GM21515 (cell line): ENCODE measurements around the gene BAHCC1.

Experiments
- ATAC-seq: cut with Tn5 transposase; IDR thresholded peaks from one replicate; pipeline ENCODE4 v1.9.1; 2021; ENCODE audit not compliant: unreplicated experiment

BAHCC1 gene

DNA sequence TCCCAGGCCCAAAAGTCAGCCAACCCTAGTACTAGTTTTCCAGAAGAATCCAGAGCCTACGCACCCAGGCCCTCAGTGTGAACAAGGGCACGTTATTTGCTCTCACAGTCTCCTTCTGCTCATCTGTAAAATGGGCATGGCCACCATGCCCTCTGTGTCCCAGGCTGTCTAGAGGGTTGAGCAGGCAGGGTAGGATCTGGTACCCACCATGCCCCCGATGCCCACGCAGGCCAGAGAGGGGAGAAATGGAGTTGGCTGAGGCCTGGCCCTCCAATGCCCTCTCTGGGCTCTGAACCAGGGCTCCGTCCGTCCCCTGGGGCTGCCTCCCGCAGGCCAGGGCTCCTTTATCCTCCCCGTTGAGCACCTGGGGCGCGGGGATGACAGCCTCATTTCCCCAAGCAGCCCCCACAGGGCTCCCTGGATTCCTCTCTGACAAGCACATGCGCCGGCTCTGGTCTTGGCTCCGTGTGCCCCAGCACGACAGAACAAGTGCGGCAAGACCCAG, 9.1 kb upstream of the BAHCC1 start:
- no peak for ATAC-seq

DNA sequence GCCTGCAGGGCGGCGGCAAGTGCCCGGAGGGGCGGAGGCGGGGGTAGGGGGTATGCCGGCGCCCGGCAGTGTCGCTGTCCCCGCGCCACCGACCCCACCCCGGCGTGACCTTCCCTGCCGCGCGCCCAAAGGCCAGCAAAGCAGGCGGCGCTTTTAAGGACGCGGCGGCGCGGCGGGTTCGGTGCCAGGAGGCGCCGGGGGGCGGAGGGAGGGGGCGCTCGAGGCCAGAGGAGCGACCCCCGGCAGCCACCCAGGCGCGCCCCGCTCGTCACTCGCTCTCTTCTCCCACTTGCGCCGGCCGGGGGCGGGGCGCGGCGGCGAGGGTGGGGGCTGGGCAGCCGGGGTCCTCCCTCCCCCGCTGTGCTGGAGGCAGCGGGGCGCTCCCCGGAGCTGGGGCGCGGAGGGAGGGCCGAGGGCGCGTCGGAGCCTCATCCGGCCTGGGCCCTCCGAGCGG, 8.6 kb upstream of the BAHCC1 start:
- ATAC-seq, result no peak

DNA sequence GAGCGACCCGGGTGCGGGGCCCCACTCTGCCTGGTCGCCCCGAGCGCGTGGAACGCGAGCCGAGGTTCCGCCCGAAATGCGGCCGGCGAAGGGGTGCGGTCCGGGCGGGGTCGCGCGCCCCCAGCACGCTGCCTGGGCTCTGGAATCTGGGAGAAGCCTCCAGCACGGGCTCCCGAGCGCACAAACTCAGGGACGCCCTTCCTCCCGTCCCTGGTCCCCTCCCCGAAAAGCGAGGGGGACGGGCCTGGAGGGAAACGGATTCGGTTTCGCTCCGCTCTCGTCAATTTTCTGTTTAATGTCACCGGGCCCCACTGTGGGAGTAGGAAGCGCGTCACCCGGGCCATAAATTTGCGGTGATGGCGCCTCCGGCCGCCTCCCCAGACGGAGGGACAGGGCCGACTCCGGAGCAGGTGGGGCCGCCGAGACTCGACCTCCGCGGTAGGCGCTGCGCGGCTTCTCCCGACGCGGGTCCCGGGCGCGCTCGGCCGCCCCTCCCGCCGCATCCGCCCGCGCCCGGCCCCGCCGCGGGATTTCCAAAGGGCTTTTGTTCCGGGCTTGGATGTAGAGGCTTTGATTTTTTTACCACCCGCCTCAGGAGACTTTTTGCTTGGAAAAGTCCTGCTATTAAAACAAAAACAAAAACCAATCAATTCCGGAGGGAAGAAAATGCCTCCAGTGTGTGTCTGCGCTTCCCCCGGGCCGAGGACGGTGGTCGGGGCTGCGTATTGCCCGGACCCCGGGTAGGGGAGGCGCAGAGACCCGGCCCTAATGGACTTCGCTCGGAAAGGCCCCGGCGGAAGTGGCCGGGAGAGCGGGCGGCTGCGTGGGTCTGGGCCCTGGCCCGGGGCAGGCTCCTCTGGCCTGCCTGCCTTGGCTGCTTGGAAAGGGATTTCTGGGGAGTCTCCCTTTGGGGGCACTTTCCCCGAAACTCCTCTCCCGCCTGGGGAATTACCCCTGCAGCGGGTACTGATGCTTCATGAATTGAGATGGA, 7.9 kb upstream of the BAHCC1 start:
- no peak for ATAC-seq

DNA sequence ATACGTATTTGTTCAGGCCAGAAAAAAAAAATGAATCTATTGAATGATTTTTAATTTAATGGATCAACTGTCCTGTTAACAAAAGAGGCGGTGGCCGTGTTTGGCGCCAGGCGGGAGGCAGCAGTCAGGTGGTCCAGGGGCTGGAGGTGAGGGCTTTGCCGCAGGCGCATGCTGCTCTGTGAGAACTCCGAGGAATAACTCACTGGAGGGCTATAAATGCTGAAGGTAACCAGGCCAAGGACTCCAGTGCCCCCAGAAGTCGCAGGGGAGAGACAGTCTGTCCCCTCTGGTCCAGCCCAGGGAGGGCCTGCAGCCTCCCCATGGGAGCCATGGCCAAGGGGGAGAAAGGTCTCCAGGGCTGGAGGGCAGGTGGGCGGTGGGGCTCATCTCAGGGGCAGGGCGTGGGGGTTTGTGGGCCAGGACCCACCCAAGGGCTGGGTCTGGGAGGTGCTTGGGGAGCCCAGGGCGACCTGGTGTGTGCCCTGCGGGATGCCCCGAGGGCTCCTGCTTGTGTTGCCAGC, 7.1 kb upstream of the BAHCC1 start:
- no peak for ATAC-seq

DNA sequence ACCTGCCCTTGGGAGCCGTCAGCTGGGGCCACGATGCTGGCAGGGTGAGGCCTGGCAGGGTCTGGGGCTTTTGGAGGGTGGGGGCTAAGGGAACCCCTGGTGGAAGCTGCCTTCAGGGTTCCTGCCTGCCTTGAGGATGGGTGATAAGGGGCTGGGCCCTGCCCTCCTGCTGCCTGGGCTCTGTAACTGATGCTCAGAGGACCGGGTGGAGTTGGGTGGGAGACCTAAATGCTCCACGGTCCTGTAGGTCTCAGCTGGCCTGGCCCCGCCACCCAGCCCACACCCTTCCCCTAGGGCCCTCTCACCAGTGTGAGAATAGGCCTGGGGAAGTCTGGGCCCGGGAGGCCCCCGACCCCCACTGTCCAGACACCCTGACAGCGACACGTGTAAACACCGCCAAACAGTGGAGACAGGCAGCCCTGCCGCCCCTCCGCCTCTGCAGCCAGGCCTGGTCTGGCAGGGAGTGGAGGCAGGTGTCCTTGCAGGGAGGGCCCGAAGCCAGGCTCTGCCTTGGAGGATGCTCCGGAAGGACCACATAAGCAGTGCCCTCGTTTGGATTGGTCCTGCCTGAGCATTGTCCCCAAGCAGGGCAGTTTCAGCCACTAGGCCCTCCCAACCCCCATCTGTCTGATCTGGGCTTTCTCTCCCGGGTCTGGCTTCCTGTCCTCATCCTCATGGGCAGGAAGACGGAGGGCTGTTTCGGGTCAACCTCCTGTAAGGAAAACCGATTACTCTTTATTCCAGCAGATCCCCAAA, 6.5 kb upstream of the BAHCC1 start:
- no peak for ATAC-seq

DNA sequence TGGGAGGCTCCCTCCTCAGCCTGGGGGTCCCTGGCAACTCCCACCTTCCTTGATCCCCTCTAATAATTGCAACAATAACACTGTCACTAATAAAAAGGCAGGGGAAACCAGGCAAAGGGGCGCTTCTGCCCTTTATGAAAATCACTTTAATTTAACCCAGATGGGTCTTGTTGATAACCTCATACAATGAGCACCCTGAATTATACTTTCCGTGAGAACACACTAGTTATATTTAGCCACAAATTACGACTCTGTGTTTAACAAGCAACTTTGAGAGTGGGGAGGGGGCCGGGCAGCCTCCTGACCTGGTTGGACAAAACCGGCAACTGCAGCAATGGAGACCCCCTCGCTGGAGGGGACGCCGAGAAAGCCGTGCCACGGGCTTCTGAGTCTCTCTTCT, 5.7 kb upstream of the BAHCC1 start:
- no peak for ATAC-seq

DNA sequence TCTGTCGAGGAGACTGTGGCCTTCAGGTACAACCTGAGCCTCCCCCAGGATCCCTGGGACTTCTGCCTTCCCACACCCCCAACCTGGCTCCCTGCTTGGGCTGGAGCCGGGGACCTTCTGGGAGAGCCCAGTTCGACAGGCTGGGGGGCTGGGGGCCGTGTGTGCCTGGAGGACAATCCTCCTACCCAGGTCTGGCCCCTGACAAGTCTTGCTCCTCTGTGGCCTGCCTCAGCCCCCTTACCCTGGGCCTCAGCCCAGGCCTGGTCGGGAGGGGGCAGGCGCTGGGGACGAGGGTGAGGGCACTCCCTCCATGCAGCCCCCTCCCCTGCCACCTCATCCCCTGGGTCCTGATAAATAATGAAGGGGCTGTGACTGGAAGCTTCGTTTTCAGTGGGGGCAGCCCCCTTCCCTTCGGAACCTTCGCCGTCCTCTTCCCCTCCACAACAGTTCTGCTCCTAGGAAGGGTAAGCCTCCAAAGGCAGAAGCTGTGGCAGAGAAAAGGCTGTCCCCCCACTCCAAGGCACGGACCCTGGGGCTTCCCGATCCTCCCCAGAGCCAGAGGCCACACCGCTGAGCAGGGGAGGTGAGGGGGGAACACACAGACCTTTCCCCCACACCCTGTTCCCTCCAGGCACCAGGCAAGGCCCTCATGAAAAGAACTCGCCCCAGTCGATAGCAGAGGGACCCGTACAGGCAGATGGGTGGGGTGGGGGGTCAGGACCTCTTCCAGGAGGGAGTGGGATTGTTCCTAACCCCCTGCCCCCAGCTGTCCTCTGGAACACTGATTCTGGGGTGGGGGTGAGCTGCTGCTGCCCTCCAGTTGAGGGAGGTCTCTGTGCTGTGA, 5.0 kb upstream of the BAHCC1 start:
- ATAC-seq, result no peak

DNA sequence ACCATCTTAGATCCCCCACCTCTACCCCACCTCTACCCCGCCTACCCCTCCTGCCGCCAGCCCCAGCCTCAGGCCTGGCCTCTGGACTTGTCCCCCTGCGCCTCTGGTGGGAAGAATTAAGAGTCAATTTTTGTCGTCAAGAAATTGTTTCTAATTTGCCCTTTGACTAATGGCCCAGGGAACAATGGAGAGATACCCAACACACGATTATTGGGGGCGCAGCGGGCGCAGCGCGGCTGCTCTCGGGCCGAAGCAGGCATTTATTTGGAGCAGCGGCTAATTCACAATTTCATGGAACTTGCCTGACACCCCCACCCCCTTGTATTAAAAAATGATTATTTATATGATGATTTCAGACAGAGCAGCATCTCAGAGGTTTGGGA, 4.4 kb upstream of the BAHCC1 start:
- no peak for ATAC-seq

DNA sequence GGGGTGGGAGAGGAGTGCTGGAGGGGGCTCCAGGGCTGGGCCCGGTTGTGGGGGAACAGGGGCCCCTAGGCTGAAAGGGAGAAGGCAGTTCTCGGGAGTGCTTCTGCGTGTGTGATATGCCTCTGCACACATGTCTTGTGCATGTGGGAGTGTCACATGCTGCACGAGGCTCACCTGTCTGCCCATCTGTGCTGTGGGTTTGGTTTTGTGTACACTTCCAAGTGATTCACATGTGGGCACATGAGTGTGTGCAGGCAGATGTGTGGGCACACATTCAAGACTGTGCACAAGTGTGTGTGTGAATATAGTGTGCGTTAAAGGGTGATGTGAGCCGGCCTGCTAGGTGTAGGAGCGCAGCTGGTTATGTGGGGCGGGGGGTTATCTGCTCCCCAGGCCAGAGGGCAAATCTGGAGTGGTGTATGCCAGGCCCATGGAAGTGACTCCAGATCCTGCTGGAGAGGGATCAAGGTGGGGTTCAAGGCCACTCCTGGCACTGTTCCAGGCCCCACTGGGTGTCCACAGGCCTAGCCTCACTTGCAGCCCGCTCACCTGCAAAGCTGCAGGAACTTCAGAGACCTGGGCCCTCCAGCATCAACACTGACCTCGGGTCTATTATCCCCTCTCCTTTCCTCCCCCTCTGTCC, 3.8 kb upstream of the BAHCC1 start:
- no peak for ATAC-seq

DNA sequence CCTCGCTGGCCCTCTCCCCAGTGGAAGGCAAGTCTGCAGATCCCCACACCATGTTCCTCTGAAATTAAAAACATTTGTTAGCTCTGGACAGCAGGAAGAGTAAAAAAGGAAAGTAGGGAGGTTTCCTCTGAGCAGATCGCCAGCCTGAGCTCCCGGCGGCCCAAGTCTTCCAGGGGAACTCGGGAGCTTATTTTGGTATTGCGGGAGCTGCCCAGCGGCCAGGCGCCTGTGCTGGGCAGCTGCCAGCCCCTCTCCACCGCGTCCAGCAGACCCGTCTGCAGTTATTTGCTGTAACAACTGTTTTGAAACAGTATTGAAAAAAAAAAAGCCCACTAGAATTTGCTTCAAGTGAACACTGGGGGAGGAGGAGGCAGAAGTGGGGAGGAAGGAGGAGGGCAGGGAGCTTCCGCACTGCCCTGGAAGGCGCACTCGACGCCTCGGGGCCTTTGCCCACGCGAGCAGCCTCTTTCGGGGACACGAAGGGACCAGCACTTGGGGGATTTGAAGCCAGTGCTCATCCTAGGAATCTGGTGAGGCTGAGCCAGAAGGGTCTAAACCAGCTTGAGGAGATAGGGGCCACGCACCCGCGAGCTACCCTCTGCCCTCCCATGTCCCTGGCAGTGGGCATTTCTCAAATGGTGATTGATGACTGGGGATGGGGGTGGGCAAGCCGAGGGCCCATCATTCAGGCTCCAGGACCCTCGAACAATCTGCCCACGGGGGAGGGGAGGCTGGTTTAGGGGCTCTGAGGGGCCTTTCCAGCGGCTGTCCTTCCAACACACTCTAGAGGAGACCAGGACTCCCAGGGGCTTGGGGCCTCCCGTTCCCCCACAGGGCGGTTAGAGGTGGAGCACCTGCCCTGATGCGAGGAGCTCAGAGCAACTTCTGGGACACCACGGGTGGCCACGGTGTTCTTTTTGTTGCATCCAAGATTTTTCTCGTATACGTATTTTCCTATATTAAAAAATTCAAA, 3.0 kb upstream of the BAHCC1 start:
- no peak for ATAC-seq

DNA sequence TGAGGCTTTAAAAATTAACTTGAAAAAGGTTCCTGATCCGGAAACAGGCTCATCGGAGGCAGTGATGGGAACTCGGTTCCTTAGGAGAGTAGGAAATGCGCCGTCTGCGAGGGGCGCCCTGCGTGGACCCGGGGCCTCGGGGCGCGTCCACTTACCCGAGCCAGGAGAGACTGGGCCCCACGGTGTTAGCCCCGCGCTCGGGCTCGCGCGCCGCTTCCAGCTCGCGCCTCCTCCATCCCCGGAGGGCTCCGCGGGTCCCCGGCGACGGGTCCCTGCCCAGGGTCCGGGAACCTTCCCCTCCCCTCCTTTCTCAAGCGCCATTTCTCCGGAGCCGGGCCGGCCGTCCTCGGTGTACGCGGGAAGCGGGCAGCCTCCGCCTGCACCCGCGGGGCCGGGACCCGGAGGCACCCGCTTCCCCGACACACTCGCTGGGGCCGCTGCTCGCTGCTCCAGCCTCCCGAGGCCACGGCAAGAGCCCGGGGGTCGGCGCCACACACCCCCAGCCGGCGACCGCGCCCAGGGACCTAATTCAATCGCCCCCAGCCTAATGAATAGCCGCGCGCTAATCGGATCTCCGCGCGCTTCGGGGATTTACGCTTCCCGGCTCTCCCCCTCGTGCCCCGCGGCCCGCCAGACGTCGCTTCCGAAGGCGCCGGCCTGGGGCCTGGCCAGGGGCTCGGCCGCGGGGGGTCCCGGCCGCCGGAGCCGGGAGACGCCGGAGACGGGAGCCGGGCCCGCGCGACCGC, 2.2 kb upstream of the BAHCC1 start:
- no peak for ATAC-seq

DNA sequence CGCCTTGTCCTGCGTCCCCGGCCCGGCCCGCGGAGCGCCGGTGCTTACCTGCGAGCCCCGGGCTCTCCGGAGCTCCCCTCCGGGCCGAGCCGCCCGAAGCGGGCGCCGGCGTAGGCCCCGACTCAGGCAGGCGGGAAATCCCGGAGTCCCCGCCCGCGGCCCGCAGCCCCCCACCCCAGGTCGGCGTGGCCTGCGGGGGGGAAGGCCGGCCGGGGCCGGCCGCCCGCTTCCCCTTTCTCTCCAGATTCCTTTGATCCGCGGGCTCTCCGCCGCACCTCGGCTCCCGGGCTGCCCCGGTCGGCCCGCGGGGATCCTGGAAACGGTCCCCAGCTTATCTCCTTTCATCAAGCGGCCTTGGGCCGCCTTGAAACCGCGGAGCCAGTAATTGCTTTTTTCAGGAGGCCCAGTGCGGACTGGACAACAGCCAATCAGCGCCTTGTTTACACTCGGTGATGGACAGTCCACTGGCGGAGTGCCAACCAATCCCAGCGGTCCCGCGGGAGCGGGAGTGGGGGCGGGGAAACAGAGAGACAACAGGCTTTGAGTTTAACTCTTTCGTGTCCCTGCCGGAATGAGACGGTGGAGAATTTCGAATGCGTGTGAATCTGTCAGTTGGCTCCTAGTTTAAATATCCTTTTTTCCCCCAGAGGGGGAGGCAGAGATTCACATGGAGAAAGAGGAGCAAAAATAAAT, 1.4 kb upstream of the BAHCC1 start:
- no peak for ATAC-seq

DNA sequence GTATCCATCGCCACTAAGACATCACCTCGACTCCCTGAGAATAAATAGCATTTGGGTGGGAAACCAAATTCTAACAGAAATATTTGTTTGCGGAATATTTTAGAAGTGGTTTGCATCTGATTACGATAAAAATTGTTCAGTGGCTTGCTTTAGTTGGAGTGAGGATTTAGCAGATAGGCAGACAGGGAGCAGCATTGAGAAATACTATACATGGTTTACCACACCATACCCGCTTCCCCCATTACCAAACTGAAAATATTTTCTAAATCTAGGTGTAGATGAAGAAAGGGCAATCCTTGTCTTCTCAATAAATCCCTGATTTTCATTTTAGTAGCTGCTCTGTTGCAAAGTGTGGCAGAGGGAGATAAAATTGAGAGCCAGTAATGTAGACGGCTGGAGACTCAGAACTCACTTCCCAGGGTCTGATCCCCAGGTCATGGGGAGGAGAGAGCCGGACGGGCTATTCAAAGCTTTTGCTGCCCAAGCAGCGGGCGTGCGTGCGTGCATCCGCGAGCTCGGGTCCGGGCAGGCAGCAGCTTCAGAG, 808 bp upstream of the BAHCC1 start:
- no peak for ATAC-seq

DNA sequence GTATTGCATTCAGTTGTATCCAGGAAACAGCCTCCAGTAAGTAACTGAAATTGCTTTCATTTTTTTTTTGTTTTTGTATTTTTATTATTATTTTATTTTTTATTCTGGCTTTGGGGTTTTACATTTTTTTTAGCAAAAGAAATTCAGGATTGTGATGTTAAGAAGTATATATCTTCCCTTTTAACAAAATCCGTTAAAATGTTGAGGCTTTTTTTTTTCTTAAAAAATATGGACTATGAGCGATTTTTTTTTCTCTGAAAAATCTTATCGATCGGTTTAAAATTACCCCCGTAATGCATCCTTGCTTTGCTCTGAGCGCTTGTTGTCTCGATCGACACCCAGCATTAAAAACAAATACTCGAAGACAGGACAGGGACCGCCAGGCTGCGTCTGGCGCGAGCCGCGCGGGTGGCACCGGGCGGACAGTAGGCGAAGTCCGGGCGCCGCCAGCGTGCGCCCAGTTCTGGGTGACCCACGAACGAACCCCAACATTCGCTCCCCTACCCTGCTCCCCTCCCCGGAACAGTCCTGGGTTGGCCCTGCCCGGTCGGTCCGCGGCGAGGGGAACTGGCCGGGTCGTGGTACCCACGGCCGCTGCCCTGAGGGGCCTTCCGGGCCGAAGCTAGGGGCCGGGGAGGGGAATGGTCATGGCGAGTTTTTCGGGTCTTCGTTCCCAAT, 482 bp downstream of the BAHCC1 start:
- no peak for ATAC-seq

DNA sequence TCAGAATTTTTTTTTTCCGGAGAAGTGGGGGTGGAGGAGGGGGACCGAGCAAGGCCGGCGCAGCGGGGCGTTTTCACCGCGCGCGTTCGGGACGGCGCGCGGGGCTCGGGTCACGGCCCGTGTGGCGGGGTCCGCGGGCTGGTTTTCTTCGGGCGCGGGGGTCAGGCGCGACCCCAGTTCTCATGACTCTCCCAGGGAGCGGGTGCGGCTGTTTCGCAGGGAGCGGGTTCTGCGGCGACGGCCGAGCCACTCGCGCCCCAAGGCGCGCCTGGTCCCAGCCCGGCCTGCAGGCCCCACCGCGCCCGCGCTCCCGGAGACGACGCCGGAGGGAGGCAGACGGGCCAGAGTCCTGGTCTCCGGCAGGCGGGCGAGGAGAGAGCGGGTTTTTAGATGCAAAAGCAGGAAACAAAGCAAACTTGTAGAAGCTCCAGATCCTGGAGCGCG, 1.0 kb downstream of the BAHCC1 start:
- no peak for ATAC-seq

DNA sequence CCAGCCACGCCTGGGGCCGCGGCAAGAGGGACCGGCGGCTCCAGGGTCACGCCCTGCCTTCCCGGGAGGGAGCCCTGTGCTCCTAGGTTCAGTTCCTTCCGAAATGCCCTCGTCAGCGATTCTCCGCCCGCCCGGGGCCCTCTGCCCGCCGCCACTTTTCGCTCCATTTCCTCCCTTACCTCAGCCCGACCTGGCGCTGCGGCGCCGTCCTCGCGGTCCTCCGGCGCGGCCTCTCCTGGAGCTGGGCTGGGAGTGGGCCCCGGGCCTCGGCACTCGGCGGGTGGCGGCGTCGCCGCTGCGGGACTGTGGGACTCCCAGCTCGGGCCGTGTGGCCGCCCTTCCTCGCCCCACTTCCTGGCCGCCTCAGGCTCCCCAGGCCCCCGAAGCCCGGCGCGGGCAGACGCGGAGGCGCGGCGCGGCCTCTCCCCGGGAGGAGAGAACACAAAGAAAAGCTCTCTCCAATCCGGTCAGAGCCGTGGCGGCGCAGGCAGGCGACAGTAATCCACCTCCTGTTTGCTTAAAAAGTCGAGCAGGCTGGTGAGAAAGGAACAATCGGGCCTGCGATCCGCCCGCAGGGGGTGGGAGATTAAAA, 1.6 kb downstream of the BAHCC1 start:
- ATAC-seq, result no peak
